ENCODE data around the gene RRP1.

Gene RRP1

GRCh38 chr21:43792406-43792805, 3.0 kb downstream of the RRP1 start:
- no peak overlapping the region for H3K4me3 ChIP-seq (ENCODE audit: low read depth, low read length)
- DNase-seq (ENCODE audit: low read depth, low spot score) = no peak
- no peak for TF ChIP-seq CTCF (IDR thresholded peaks at IDR 0.05; ENCODE audit: low read depth, low read length)
- in situ Hi-C loops (cut with HindIII; ENCODE audit: low sequenced_read_pairs) = no loop called here

GRCh38 chr21:43793243-43793642, 3.9 kb downstream of the RRP1 start:
- in situ Hi-C loops (cut with HindIII; ENCODE audit: low sequenced_read_pairs) = no loop called here
- DNase-seq (ENCODE audit: low read depth, low spot score) = no peak
- H3K4me3 ChIP-seq (ENCODE audit: low read depth, low read length) = no peak overlapping the region
- TF ChIP-seq CTCF (IDR thresholded peaks at IDR 0.05; ENCODE audit: low read depth, low read length) = no peak

DNA sequence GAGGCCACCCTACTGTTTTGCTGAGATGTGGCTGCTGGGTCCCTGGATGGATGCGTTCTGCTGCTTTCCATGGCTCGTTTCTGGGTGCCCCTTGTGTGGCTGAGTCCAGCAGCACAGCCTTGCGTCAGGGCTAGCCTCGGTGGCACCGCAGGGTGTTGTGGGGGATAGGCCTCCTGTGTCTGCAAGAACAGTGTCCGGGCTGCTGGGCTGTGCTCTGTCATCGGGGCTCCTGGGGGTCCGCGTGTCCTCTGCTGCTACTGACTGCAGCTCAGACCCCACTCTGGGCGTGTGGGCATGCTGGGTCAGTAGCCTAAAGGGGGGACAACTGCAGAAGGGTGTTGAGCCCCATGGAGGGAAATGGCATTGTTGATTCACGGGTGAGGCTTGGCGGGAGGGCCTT, 4.9 kb downstream of the RRP1 start:
- no peak for DNase-seq (ENCODE audit: low read depth, low spot score)
- TF ChIP-seq CTCF (IDR thresholded peaks at IDR 0.05; ENCODE audit: low read depth, low read length) = no peak
- no peak overlapping the region for H3K4me3 ChIP-seq (ENCODE audit: low read depth, low read length)
- in situ Hi-C loops (cut with HindIII; ENCODE audit: low sequenced_read_pairs) = no loop called here

- DNase-seq (ENCODE audit: low read depth, low spot score) = no peak
- H3K4me3 ChIP-seq (ENCODE audit: low read depth, low read length) = no peak overlapping the region
- no peak for TF ChIP-seq CTCF (IDR thresholded peaks at IDR 0.05; ENCODE audit: low read depth, low read length)
- in situ Hi-C loops (cut with HindIII; ENCODE audit: low sequenced_read_pairs) = no loop called here
These were observed 5.5 kb downstream of the RRP1 start for GRCh38 chr21:43794857-43795256.

- in situ Hi-C loops (cut with HindIII; ENCODE audit: low sequenced_read_pairs) = no loop called here
- no peak for TF ChIP-seq CTCF (IDR thresholded peaks at IDR 0.05; ENCODE audit: low read depth, low read length)
- no peak overlapping the region for H3K4me3 ChIP-seq (ENCODE audit: low read depth, low read length)
- no peak for DNase-seq (ENCODE audit: low read depth, low spot score)
These were observed 8.0 kb downstream of the RRP1 start for GRCh38 chr21:43797415-43797814.

GRCh38 chr21:43797925-43798715, 8.7 kb downstream of the RRP1 start:
- DNase-seq (ENCODE audit: low read depth, low spot score) = no peak
- no peak overlapping the region for H3K4me3 ChIP-seq (ENCODE audit: low read depth, low read length)
- in situ Hi-C loops (cut with HindIII; ENCODE audit: low sequenced_read_pairs) = no loop called here
- no peak for TF ChIP-seq CTCF (IDR thresholded peaks at IDR 0.05; ENCODE audit: low read depth, low read length)
